Activated CD8-positive, alpha-beta memory T cell treated with anti-CD3 and anti-CD28 coated beads, Interleukin-2, amount 50 U/mL, for 48 hours (primary cell): ENCODE results near the gene ZMYND15.
"Not testable (repeated sequence)": the region's sequence is repeated elsewhere in the genome, so short reads cannot be mapped to it uniquely, and the experiment has no call there.

Experiments used
- DNase-seq: peaks from one replicate; pipeline ENCODE4 v3.0.0-alpha.2; 2020

ZMYND15 gene, protein sequence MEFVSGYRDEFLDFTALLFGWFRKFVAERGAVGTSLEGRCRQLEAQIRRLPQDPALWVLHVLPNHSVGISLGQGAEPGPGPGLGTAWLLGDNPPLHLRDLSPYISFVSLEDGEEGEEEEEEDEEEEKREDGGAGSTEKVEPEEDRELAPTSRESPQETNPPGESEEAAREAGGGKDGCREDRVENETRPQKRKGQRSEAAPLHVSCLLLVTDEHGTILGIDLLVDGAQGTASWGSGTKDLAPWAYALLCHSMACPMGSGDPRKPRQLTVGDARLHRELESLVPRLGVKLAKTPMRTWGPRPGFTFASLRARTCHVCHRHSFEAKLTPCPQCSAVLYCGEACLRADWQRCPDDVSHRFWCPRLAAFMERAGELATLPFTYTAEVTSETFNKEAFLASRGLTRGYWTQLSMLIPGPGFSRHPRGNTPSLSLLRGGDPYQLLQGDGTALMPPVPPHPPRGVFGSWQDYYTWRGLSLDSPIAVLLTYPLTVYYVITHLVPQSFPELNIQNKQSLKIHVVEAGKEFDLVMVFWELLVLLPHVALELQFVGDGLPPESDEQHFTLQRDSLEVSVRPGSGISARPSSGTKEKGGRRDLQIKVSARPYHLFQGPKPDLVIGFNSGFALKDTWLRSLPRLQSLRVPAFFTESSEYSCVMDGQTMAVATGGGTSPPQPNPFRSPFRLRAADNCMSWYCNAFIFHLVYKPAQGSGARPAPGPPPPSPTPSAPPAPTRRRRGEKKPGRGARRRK

DNA sequence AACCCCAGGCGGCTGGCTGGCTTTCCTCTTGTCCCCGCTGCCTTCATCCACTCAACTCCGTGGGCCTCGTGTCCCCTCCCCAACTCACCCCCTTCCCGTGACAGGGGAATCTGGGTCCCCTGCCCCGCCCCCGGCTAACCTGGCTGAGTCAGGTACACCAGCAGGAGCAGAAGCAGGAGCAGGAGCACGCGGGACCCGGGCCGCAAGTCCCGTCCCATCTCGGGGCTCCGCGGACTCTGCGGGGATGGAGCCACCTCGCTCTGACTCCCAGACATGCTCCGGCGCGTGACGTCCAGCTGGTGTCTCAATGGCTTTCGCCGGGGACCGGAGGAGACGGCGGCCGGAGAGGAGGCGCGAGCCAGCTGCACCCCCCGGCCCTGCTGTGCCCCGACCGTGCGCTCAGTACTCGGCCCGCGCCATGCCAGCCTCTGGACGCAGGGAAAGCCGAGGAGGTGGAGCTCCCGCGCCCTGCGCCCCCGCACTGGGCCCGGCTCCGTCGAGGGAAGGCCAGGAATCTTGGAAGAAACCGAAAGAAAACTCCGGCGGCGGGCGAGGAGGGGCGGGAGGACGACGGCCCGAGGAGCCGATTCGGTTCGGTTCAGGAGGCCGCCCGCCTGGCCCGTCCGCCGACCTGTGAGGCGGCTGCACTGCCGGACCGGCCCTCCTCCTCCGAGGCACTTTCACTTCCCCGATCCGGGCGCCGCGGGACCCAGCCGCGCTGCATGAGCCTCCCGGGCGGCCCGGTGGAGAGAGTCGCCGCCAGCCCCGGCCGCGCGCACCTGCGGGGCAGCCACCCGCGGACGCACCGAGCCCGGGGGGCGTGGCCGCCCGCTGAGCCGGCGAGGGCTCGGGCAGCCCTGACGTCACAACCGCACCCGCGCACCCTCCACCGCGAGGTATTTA, at the start of gene ZMYND15, which contains the start of gene CXCL16:
Gene ZMYND15, plus strand, starts transcription at position 712 of the 903 bp plus-strand sequence. CDS start 716 bp downstream, outside the sequence.
Gene CXCL16, minus strand, starts transcription at position 807 of the 903 bp plus-strand sequence. Its CDS starts 589 bp downstream, at position 218.
- peak; percentile 78 for DNase-seq

DNA sequence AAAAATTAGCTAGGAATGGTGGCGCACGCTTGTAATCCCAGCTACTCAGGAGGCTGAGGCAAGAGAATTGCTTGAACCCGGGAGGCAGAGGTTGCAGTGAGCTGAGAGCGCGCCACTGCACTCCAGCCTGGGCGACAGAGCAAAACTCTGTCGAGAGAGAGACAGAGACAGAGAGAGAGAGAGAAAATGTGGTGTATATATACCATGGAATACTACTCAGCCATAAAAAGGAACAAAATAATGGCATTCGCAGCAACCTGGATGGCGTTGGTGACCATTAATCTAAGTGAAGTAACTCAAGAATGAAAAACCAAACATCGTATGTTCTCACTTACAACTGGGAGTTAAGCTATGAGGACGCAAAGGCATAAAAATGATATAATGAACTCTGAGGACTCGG, 49.8 kb upstream of the ZMYND15 start:
- not testable (repeated sequence) for DNase-seq

DNA sequence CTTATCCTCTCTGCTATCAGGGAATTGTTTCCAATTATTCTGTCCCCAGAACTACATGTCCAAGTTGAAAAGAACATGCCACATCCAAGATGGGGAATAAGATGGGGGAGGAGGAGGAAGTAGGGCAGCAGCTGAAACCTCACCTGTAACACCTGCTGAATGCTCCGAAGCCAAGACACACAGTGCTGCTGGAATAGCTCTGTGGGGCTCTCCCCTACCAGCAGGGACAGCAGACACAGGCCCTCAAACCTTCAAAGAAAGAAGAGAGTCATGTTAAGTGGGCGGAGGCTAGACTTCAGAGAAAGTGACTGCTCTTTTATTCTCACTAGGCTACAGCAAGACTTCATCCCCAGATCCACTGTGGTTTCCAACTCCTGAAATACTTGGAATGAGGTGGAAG, 48.9 kb upstream of the ZMYND15 start:
- DNase-seq, result no peak

DNA sequence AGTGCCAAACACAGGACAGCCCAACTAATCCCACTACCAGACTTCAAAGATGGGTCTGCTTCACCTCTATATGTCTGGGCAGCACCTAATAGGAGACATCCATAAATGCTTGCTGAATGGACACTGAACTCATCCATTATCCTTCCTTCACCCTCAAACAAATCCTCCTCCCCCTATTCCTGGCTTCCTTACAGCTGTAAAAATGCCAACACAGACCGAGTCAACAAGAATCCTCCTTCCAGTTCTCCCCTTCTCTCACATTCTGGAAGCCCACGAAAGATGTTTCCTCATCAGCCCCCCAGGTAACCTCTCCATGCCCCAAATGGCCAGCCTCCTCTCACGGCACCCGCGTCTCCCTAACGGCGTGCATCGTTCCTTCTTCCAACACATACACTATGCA, 47.9 kb upstream of the ZMYND15 start:
- no peak for DNase-seq

DNA sequence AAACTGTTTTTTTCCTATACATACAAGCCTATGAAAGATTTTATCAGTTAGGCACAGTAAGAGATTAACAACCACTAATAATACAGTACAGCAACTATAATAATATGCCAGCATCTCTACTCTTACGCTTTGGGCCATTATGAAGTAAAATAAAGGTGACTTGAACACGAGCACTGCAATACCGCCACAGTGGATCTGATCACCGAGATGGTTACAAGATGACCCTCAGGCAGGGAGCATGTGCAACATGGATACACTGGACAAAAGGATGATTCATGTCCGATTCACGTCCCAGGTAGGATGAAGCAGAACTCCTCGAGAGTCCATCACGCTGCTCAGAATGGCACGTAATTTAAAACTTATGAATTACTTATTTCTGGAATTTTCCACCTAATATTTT, 46.2 kb upstream of the ZMYND15 start:
- DNase-seq, result no peak

DNA sequence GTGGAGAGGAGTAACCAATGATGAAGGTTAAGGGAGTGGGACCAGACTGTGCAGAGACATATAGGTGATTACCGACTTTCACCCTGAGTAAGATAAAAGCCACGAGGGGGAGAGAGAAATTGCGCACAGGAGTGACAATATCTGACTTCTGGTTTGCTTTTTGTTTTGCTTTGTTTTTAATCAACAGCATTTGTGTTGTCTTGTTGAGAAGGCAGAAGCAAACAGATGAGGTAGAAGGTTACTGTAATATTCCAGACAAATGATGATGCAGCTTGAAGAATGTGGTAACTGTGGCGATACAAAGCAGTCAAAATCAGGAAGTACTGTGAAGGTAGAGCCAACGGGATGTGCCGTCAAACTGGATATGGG, 43.2 kb upstream of the ZMYND15 start:
- DNase-seq, result no peak

DNA sequence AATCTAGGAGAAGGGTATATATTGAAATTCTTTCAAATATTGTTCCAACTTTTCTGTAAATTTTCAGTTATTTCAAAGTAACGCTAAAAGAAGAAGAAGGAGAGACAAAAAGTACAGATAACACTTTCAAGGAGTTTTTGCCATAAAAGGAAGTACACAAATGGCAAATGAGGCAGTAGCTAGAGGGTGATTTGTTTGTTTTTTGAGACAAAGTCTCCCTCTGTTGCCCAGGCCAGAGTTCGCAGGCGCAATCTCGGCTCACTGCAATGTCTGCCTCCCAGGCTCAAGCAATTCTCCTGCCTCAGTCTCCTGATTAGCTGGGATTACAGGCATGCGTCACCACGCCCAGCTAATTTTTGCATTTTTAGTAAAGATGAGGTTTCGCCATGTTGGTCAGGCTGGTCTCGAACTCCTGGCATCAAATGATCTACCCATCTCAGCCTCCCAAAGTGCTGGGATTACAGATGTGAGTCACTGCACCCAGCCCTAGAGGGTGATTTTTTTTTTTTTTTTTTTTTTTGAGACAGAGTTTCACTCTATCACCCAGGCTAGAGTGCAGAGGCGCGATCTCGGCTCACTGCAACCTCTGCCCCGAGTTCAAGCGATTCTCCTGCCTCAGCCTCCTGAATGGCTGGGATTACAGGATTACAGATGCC, 40.1 kb upstream of the ZMYND15 start:
- not testable (repeated sequence) for DNase-seq

DNA sequence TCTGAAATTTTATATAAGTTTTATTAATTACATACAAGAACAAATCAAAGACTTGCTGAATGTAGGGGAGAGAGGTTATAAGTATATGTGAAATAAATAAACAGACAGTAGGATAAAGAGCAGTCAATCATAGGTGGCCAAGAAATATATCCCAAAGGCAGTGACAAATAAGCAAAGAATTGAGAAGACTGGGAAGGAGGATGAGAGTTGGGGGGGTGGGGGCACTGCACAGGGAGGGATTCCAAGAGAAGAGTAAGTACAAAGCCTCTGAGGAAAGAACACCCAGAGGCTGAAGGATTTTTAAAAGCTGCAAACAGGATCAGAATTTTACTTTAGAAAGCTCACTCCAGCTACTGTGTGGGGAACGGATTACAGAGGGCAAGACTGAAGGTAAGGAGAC, 38.5 kb upstream of the ZMYND15 start:
- DNase-seq, result no peak

DNA sequence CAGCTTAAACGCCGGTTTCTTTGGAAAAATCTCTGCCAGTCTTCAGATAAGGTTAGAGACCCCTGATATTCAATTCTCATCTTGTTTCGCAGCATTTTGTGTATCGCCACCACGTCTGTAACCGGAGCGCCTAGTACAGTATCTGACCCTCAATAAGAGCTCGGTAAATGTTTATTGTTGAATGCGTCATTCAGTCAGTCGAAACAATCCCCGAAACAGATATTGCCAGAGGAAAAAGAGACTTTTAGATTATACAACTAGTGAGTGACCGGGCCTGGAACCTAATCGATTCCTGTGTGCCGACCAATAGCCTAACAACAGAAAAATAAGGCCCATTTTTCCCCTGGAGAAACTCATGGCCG, 36.3 kb upstream of the ZMYND15 start:
- DNase-seq, result no peak

DNA sequence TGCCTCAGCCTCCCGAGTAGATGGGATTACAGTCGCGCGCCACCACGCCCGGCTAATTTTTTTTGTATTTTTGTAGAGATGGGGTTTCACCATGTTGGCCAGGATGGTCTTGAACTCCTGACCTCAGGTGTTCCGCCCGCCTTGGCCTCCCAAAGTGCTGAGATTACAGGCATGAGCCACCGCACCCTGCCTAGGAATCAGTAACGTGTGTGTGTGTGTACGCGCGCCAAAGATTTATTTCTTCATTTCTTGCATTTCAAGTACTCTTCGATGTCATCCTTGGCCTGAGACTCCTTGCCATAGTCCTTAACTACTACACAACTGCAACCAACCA, 35.1 kb upstream of the ZMYND15 start:
- DNase-seq, result not testable (repeated sequence)

DNA sequence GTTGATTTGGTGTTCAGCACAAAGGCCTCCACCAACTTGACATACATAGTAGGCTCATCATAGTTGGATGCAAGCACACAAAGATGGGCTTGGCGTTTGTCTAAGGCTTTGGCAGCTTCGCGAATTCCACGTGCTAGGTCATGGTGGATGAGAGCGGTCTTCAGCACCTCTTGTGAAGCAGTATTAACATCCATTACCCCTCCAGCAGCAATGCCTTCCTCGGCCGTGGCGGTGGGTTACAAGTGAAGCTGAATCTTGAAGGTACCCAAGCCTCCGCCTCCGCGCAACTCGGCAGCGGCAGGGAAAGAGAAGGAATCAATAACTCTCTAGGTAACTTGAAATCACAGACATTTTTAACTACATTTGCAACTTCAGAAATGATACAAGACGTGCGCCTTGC, 34.6 kb upstream of the ZMYND15 start:
- DNase-seq, result no peak

DNA sequence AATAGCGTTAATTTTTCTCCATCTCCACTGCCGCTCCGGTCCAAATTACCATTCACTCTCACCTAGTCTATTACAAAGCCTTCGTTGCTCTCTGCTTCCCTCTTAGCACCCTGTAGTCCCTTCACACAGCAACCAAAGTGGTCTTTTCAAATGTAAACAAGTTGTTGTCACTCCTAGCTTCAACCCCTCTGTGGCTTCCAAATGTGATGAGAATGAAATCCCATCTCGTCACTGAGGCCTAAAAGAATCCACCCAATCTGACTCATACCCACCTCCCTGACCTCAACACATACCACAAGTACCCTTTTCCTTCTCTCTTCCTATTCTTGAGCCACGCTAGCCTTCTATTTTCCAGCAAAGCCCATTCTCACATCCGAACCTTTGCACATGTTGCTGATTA, 33.5 kb upstream of the ZMYND15 start:
- no peak for DNase-seq

DNA sequence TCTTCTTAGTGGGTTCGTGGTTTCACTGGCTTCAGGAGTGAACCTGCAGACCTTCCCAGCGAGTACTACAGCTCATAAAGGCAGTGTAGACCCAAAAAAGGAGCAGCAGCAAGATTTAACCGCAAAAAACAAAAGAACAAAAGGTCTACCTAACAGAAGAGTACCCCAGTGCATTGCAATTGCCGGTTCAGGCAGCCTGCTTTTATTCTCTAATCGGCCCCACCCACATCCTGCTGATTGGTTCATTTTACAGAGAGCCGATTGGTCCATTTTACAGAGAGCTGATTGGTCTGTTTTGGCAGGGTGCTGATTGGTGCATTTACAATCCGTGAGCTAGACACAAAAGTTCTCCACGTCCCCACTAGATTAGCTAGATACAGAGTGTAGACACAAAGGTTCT, 31.2 kb upstream of the ZMYND15 start:
- peak; percentile 68 for DNase-seq

DNA sequence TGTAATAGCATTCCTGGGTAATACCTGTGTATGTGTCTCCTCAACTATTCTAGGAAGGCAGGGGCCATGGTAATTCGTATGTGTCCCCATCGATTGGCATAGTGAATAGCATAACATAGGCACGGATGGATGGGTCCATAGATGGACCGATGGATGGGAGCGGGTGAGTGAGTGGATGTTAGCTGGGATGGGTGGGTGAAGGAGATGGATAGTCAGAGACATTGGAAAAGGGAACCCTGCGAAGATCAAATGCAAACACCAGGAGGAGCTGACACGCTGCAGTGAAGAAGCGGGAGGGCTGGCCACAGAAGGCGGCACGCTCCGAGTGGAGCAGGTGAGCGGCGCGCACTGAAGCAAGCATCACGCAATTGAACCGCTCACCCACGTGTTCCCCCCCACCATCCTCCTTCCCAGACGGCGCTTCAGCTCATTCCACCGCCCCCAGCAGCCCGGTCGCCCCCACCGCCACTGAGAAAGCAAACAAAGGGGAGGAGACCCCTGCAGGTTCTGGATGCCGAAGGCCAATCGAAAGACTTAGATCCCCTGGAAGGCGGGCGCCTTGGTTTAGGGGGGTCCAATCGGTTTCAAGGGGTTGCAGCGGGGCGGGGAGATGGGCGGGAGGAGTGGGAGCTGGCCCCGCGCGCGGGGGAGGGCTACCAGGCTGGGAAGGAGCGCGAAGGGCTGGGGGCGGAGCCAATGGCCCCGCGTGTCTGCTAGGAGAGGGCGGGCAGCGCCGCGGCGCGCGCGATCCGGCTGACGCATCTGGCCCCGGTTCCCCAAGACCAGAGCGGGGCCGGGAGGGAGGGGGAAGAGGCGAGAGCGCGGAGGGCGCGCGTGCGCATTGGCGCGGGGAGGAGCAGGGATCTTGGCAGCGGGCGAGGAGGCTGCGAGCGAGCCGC, 29.6 kb upstream of the ZMYND15 start, which contains the start of gene ARRB2:
Gene ARRB2, plus strand, starts transcription at position 839 of the 899 bp plus-strand sequence. CDS start 90 bp downstream, outside the sequence.
- peak; percentile 98 for DNase-seq

DNA sequence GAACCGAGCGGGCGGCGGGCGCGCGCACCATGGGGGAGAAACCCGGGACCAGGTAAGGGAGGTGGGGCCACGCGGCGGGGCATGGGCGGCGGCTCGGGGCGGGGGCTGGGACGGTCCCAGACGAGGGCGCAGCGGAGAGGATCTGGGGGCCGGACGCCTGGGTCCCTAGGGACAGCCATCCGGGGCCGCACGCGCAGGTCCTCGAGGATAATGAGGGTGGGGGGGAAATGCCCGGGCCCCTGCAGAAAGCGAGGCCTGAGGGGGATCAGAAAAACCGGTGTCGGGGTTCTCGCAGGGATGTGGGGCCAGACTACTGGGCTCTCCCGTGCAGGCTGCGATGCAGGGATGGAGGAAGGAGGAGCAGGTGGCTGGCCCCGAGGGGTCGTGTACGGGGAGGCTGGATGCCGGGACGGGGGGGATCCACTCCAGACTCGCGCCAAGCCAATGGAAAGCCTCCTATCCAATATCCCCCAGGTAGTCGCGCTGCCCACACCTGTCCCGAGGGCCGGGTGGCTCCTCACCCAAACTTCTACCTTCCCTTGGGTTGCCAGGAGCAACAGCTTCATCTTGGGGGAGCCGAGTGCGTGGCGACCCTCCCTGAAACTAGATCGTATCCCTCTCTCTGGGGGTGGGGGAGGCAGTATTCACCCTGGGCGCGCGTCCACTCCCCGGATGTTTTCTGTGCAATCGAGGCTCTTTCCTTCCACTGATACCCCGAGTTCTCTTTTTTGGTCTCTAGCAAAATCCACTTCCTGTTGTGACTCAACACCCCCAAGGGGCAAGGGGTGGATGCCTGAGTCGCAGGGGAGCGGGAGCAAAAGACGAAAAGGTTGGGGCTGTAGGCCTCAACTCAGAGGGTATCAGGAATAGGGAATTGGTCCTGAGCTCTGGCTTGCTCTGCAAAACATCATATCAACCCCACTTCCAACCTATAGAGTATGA, 28.7 kb upstream of the ZMYND15 start:
- DNase-seq, result peak; percentile 68

DNA sequence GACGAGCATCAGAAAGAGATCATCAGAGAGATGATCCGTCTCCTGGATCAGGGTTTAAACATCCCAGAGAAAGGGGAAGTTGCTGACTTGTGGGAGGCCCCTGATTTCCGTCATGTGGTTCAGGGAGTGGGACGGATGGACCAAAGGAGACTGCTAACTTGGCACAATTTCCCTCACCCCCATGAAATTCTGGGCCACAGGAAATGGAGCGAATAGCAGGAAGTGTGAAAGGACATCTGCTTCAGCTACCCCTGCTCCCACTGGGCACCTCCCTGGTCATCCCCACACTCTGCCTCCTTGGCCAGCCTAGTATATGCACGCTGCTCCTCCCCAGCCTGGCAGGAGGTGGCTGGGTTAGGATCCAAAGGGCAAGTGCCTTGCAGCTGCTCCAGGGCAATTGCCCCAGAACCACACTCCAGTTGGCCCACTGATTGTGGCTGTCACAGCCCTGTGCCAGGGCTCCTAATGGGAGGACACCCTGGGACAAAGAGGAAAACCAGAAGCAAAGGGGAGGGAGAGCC, 27.9 kb upstream of the ZMYND15 start:
- no peak for DNase-seq

DNA sequence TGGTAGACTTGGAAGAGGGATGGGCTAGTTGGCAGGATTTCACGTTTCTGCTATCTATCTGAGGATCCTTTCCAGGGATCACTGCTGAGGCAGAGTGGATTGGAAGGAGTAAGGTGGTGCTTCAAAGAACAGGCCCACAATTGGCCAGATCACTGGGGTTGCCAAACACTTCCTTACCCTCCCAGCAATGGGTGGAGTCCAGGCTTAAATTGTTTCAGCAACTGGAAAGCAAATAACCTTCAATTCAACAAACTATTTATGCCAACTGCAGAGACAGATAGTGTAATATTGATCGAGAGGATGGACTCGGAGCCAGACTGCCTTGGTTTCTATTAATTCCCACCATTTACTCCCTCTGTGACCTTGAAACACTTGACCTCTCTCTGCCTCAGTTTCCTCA, 27.1 kb upstream of the ZMYND15 start:
- DNase-seq, result no peak

DNA sequence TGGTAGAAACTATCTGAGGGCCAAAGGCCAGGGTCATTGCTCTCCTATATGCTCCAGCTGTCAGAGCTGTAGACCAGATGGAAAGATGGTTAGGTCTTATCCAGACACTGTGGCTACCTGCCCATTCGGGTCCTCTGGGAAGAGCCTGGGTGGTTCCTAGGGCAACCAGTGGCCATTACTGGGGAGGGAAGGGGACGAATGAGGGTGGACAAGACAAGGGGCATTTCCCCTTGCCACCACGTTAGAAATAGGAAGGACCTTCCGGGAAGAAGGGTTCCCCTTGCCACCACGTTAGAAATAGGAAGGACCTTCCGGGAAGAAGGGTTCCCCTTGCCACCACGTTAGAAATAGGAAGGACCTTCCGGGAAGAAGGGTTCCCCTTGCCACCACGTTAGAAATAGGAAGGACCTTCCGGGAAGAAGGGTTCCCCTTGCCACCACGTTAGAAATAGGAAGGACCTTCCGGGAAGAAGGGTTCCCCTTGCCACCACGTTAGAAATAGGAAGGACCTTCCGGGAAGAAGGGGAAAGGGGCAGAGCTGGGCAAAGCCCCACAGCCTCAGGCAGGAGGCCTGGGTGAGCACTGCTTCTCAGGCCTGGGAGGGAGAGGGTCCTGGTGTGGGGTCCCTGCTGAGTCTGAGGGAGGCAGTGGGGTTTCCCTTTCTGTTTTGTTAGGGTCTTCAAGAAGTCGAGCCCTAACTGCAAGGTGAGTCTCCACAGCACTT, 25.1 kb upstream of the ZMYND15 start:
- not testable (repeated sequence) for DNase-seq

DNA sequence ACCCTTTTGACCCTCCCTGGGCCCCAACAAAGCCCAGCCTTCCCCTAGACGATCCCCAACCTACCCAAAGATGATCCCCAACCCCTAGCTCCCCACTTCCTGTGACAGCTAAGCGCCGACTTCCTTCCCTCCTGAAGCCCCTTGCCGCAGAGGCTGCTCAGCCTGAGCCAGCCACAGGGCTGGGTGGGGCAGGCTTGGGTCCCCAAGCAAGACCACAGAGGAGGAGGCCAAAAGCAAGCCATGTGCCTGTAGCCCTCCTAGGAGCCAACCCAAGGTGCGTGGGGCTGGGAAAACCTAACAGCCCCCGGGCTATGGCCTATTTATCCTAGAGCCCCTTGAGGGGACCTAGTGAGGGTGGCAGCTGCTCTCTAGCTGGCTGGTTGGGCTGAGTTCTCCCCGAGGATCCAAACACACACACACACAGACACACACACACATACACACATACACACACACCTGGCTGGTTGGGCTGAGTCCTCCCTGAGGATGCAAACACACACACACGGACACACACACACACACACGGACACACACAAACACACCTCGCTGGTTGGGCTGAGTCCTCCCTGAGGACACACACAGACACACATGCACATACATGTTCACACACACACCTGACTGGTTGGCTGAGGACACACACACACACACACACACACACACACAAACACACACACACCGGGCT, 24.4 kb upstream of the ZMYND15 start:
- DNase-seq, result peak; percentile 77
